ENCODE results near the gene CLUH.

Gene CLUH

GRCh38 chr17:2719861-2720260 lies 8.3 kb upstream of the CLUH start:
- no peak for DNase-seq

- DNase-seq: no peak
Observed at GRCh38 chr17:2718150-2718938, 6.8 kb upstream of the CLUH start.

- DNase-seq: no peak
Observed at GRCh38 chr17:2716649-2717048, 5.1 kb upstream of the CLUH start.

GRCh38 chr17:2713881-2714280 lies 2.3 kb upstream of the CLUH start:
- no peak for DNase-seq

- no peak for DNase-seq
Observed at GRCh38 chr17:2712300-2713043, 908 bp upstream of the CLUH start.

- peak; percentile 68 for DNase-seq
Observed at GRCh38 chr17:2710803-2711607, 559 bp downstream of the CLUH start.

GRCh38 chr17:2710071-2710802 lies 1.3 kb downstream of the CLUH start:
- no peak for DNase-seq

GRCh38 chr17:2709183-2709661 lies 2.3 kb downstream of the CLUH start:
- no peak for DNase-seq

- DNase-seq: no peak
Observed at GRCh38 chr17:2708585-2709182, 2.9 kb downstream of the CLUH start.

GRCh38 chr17:2707721-2708584 lies 3.6 kb downstream of the CLUH start:
- DNase-seq: no peak

- no peak for DNase-seq
Observed at GRCh38 chr17:2706911-2707510, 4.6 kb downstream of the CLUH start.

GRCh38 chr17:2705888-2706795 lies 5.4 kb downstream of the CLUH start:
- no peak for DNase-seq

GRCh38 chr17:2705263-2705662 lies 6.3 kb downstream of the CLUH start:
- no peak for DNase-seq

GRCh38 chr17:2704890-2705248 lies 6.7 kb downstream of the CLUH start:
- no peak for DNase-seq

GRCh38 chr17:2704031-2704889 lies 7.3 kb downstream of the CLUH start:
- no peak for DNase-seq

GRCh38 chr17:2703606-2704005 lies 8.0 kb downstream of the CLUH start:
- DNase-seq: no peak

GRCh38 chr17:2703181-2703580 lies 8.4 kb downstream of the CLUH start:
- DNase-seq: no peak

GRCh38 chr17:2701996-2702741 lies 9.4 kb downstream of the CLUH start:
- DNase-seq: no peak
